ENCODE data around the gene C16orf74.

GRCh38 chr16:85681255-85681654 lies 69.6 kb downstream of the C16orf74 start:
- TF ChIP-seq POLR2A (IDR thresholded peaks at IDR 0.05) (no peak), POLR2AphosphoS5 (IDR thresholded peaks at IDR 0.05) (no peak)
- TF ChIP-seq, protein P1, sequence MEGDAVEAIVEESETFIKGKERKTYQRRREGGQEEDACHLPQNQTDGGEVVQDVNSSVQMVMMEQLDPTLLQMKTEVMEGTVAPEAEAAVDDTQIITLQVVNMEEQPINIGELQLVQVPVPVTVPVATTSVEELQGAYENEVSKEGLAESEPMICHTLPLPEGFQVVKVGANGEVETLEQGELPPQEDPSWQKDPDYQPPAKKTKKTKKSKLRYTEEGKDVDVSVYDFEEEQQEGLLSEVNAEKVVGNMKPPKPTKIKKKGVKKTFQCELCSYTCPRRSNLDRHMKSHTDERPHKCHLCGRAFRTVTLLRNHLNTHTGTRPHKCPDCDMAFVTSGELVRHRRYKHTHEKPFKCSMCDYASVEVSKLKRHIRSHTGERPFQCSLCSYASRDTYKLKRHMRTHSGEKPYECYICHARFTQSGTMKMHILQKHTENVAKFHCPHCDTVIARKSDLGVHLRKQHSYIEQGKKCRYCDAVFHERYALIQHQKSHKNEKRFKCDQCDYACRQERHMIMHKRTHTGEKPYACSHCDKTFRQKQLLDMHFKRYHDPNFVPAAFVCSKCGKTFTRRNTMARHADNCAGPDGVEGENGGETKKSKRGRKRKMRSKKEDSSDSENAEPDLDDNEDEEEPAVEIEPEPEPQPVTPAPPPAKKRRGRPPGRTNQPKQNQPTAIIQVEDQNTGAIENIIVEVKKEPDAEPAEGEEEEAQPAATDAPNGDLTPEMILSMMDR (IDR thresholded peaks at IDR 0.05): no peak

Data from gastroesophageal sphincter (tissue), 3 donors.